Femur (tissue), 1 donor: ENCODE data around the gene DYNAP.

Source experiments
- DNase-seq: peaks from one replicate; pipeline ENCODE4 v3.0.0-alpha.2; 2017

Gene DYNAP

DNA sequence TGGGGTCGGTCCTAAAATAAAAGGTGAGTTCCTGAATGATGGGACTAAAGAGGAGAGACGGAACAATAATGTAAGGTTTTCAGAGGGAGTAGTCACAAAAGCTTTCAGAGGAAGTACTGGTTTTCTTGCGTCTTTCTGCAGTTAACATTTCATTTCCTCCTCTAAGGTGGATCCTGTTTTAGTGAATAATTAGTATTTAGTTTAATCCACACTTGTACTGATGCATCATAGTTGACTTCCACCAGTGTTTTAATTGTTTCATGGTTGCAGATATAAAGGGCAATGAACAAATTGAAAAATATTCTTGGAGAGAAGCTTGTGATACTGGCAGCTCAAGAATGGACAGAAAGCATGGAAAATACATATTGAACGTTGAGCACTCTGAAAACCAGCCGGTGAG lies at the start of gene DYNAP:
Gene DYNAP, plus strand, starts transcription at position 301 of the 400 bp plus-strand sequence. Its CDS starts 38 bp downstream, at position 339.
- DNase-seq, result no peak

DNA sequence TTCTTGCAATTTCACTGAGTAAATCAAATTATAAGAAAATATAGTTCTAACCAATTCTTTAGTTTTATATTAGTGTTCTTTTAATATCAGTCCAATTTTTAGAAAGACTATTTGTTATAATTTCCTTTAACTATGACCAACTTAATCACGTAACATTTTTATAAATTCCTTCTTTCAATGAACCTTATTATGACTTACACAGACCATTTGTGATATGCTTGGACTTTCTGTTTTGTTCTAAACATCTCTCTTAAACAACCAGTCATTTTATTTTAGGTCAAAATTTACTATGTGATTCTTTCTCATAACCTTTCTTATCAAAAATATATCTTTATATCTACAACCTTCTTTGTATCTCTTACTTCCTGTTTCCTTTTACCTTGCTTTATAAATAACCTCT lies 39.5 kb upstream of the DYNAP start:
- DNase-seq, result no peak

GRCh38 chr18:54555286-54555685 lies 35.8 kb upstream of the DYNAP start:
- DNase-seq, result no peak

DNA sequence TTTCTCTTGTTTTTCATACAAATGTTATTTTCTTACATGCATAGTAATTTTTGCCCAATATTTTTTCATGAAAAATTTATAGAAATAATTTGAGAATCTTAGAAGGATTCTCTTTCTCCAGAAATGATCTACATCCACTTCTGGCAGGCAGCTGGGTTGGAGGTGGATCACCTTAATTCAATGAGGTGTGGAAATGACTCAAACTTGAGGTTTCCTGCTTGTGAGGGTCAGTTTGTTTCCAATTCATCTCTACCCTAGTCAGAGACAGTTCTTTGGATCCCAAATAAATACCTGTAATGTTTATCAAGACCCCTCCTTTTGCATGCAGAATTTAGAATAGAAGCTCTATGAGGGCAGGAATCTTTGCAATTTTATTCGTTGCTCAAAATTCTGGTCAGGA lies 35.0 kb upstream of the DYNAP start:
- no peak for DNase-seq

- DNase-seq, result no peak
These were observed 33.1 kb upstream of the DYNAP start for GRCh38 chr18:54557958-54558357.

DNA sequence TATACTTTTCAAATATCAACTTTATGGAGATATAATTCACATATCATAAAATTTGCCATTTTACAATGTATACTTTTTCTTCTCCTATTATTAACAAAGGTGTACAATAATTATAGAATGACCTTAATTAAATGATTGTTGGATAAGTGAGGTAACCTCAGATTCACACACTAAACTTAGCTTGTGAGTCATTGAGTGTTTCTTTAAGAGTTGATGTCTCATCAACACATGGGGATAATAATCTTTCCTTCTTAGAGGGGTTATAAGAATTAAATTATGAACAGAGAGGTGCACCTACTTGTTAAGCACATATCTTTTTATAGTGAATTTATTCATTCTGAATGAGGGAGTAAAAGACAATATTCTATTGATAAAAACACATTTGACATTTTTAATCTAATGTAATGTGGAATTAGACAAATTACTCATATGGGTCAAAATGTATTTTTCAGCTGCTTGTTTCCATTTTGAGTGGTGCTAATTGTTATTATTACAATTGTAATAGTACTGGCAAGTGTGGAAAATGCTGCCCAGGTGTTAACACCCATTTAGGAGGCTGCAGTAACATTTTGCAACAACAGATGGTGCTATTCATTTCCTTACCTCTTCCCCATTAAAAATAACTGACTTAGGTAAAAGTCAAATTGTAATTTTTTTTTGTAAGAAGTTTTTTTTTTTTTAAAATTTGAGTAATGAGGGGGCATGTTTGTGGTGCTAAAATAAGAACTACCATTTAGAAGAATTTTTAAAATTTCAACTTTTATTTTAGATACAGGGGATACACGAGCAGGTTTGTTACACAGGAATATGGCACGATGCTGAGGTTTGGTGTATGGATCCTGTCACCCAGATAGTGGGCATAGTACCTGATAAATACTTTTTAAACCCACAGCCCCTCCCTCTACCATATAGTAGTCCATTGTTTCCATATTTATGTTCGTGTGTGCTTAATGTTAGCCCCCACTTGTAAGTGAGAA lies 32.1 kb upstream of the DYNAP start:
- no peak for DNase-seq

DNA sequence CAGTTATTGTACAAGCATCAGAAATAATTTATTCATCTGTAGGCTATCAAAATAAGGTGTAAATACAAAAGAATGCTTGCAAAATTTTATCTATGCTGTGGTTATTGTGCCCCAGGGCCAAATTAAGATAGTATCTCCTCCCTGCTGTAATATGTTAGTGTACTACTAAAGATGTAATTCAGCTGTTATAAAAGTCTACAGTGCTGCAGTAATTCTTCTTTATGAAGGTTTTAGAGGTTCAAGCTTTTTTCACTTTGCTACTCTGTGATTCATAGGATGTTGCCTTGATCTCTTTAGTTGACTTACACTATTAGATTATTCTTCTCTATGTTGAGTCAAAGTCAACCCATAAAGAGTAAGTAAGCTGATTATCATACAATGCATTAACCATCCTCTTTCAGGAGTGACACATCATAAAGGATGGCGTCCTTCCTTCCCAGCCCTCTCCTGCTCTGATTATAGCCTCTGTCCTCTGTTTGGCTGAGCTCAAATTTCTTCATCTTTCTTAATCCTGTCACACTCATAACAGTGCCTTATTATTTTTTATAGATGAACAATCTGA lies 29.3 kb upstream of the DYNAP start:
- DNase-seq, result no peak

DNA sequence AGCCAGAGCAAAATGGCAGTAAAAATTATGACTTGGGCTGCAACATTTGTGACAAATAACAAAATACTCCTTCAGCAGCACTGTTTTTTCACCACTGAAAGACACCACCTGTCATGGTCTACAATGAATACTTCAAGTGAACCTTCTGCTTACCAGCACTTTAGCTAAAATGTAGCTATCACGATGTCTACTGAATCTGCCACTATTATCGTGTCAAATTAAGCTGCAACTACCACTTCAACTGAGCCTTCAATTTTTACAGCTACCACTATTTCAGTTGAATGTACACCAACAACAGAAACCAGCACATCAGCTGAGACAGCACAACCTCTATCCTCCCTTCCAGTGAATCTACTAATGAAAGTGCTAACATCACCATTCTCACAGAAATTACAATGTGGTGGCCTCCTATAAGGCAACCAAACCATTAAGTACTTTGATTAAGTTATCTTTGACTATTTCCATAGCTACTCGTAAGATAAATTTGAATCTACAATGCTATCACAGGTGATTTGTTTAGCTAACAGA lies 10.8 kb upstream of the DYNAP start:
- DNase-seq, result no peak

DNA sequence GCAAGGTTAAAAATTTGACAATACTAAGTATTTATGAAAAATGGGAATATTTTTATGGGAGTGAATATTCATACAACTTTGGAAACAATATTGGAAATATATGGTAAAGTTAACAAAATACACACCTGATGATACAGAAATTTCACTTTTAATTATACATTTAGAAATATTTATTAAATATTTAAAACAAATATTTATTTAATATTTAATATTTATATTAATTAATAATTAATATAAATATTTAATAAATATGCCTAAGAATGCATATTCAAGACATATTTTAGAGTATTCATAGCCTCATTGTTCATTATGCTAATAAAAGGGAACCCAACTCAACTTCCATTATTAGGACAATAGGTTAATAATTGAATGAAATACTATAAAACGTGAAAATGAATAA lies 7.0 kb upstream of the DYNAP start:
- no peak for DNase-seq

DNA sequence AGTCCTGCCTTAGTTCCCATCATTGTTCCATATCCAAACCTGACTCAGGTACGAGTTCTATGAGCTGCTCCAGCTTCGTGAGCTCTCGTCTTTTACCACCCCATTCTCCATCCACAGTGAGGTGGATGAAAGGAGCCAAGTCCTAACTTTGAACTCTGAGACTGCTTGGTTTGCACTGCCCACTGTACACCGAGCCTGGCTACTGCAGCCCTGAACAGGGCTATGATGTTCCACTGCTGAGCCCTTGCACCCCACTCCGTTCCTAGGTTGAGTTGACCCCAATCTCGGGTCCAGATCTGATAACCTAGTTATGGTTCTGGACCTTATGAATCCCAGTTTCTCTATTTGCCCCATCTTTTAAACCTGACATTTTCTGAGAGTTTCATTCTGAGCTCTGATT lies 5.3 kb upstream of the DYNAP start:
- no peak for DNase-seq

DNA sequence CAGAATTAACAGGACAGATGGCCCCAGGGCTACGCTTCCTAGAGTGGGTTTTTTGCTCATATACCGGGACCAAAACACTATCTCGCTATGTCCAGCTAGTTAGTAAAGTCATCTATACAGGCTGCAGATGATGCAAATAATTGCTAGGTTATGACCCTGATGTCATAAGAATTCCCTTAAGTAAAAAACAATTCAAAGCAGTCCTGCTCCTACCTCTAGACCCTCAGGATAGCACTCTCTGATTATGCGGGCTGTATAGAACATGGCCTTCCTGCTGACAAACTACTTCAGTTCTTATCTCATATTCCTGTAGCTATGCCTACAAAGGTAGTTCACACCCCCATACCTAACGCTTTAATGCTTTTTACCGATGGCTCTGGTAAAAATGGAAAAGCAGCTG lies 13.2 kb downstream of the DYNAP start:
- DNase-seq, result no peak

GRCh38 chr18:54606835-54607212 lies 15.8 kb downstream of the DYNAP start:
- DNase-seq, result no peak

DNA sequence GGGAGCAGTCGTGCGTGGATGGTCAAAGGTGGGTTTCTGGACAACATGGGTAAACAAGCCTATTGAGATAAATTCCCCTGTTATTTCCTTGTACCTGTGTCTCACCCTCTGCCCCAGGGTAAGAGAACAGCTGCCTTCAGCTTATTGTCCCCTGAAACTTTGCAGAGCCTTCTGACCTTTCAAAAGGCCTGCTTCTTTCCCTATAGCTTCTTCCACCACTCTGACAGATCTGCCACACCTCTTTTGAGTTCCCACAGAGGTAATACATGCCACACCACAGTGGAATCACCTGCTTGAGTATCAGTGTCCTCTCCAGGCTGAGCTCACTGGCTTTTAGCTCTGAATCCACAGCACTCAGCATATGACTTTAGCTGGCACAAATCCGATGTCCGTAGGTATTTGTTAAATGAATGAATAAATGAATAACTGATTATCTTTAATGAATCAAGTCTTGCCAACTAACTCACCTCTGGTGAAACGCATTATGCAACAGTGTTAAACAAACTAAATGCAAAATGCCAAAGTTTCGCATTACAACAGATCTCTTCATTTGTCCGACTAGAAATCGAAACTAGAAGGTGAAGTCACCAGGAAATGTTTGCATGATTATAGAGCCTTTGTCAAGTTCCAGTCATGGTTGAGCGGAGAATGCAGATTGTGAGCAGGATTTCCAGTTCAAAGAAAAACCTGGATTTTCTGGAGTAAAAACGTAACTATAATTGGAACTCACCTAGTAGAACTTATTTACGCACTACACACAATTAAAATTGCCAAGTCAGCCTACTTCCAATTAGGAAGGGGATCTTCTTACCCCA lies 16.4 kb downstream of the DYNAP start:
- no peak for DNase-seq

DNA sequence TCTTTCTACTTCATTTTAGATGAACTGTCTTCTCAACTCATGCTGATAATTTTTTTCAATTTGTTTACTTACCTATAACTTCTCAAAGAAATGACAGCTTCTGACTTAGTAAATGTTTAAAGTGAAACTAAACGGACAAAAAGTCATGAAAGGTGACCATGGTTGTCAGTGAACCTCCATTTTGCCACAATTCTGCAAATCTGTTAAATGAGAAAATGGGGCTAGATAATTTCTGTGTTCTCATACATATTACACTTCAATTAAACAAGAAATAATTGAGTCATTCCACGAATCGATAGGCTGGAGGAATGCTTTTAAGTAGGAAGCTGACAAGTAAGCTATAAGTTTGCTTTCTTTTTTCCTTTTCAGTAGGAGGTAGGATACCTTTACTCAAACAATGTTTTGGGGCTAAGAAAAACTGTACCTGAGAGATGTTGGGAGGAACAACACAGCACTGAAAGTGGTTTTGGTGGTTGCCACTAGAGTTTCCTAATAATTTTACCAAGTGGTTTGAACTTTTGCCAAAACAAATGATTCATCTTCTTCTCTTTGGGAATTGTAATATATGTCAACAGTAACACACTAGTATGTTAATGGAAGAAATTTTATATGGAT lies 17.1 kb downstream of the DYNAP start:
- no peak for DNase-seq

GRCh38 chr18:54611816-54612215 lies 20.8 kb downstream of the DYNAP start:
- DNase-seq, result no peak

DNA sequence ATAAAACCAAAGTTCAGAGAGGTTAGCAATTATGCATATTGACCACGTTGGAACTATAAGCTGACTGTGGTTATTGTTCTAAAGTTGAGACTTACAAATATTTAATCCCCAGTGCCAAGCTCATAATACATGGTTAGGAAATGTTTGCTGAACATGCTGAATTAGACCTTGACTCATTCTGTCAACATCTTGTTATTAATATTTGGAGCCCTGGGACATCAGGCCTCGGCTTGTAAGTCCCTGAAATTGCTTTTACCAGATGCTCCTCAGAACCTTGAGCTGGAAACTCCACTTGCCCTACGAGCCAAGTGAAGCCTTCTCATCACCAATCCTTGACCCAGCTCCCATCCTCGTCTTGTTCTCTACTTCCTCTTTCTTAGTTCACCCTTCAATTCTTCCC lies 21.2 kb downstream of the DYNAP start:
- no peak for DNase-seq

GRCh38 chr18:54613174-54613573 lies 22.1 kb downstream of the DYNAP start:
- no peak for DNase-seq

- DNase-seq, result no peak
These were observed 25.3 kb downstream of the DYNAP start for GRCh38 chr18:54616220-54616848.

DNA sequence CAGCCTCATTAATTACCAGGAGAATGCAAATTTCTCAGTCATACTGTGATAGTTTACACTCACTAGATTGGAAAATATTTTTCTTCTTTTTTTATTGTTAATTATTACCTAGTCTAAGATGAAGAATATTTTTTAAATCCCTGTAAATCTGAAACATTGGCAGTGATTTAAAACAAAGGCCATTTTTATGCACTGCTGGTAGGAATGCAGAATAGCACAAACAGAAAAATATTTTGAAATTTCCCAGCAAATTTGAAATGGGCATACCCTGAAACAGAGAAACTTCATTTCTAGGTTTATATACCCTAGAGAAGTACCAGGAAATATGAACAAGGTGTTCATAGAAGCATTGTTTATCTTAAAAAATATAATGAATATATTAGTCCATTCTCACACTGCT lies 31.0 kb downstream of the DYNAP start:
- no peak for DNase-seq

- no peak for DNase-seq
These were observed 35.7 kb downstream of the DYNAP start for GRCh38 chr18:54626779-54627178.

GRCh38 chr18:54630963-54631362 lies 39.9 kb downstream of the DYNAP start:
- no peak for DNase-seq

GRCh38 chr18:54636217-54636616 lies 45.2 kb downstream of the DYNAP start:
- DNase-seq, result no peak
